Spleen (tissue), 11 donors: ENCODE data around the gene AJAP1. TPM values are rescaled to one million over a fixed set of nuclear protein-coding genes. Genes with fewer than 3 reads are reported as not detected.

ENCODE experiments used
- DNase-seq: peaks from one replicate; pipeline ENCODE4 v3.0.0-alpha.2; 2020
- H3K27ac ChIP-seq, 8 donors: fragments of 200-600 bp; sonication (generic) in 7 of 8; 1 replicate in 4 of 8; 2 replicates in 4 of 8; pipeline versions ENCODE4 v1.5.0 to v1.8.0; 2016 to 2021; ENCODE audit warnings: inconsistent platforms in 4 of 8, mild to moderate bottlenecking in 4 of 8, moderate library complexity in 1 of 8
- H3K27me3 ChIP-seq, 7 donors: fragments of 200-600 bp; sonication (generic) in 6 of 7; replicated peaks in 1 of 7; 1 replicate in 4 of 7; 2 replicates in 3 of 7; pipeline versions ENCODE4 v1.5.0 to v1.8.0; 2016 to 2021; ENCODE audit warnings: inconsistent platforms in 3 of 7, mild to moderate bottlenecking in 1 of 7
- H3K36me3 ChIP-seq, 6 donors: fragments of 200-600 bp; sonication (generic) in 5 of 6; 1 replicate in 4 of 6; 2 replicates in 2 of 6; pipeline versions ENCODE4 v1.5.0 to v1.8.0; 2016 to 2021; ENCODE audit warnings: inconsistent platforms in 2 of 6
- H3K4me1 ChIP-seq, 6 donors: fragments of 200-600 bp; sonication (generic) in 5 of 6; 1 replicate in 3 of 6; 2 replicates in 3 of 6; pipeline versions ENCODE4 v1.5.0 to v1.8.0; 2016 to 2021; ENCODE audit warnings: inconsistent platforms in 3 of 6
- H3K4me3 ChIP-seq, 8 donors: fragments of 200-600 bp; sonication (generic) in 7 of 8; 1 replicate in 4 of 8; 2 replicates in 4 of 8; pipeline versions ENCODE4 v1.5.0 to v1.8.0; 2016 to 2021; ENCODE audit warnings: inconsistent platforms in 4 of 8, mild to moderate bottlenecking in 4 of 8, moderate library complexity in 2 of 8
- H3K9me3 ChIP-seq, 8 donors: fragments of 200-600 bp; sonication (generic) in 7 of 8; 1 replicate in 4 of 8; 2 replicates in 4 of 8; pipeline versions ENCODE4 v1.5.0 to v1.8.0; 2016 to 2021; ENCODE audit warnings: inconsistent platforms in 4 of 8
- CTCF ChIP-seq, 11 experiments: fragments of 200-600 bp in 7 of 11; fragments of 450-650 bp in 4 of 11; sonication (generic) in 4 of 11; IDR thresholded peaks in 8 of 11; conservative IDR thresholded peaks in 3 of 11; 1 replicate in 7 of 11; 2 replicates in 4 of 11; pipeline versions ENCODE4 v1.4.0 to v1.8.0; 2016 to 2021; ENCODE audit warnings: antibody characterized with exemption in 11 of 11, inconsistent platforms in 4 of 11, mild to moderate bottlenecking in 1 of 11
- POLR2A ChIP-seq, 3 donors: fragments of 450-650 bp; IDR thresholded peaks; one replicate each; pipeline ENCODE4 v1.5.1; 2017; ENCODE audit warnings: antibody characterized with exemption in 3 of 3, mild to moderate bottlenecking in 1 of 3
- POLR2AphosphoS5 ChIP-seq, 3 donors: sonication (generic); formaldehyde crosslinking; IDR thresholded peaks; one replicate each; pipeline ENCODE4 v1.5.1; 2017; ENCODE audit warnings: antibody characterized with exemption in 3 of 3
- WGBS, 5 donors: extraction: QIAGEN DNeasy Blood & Tissue Kit in 3 of 5; methylation state at CpG; one replicate each; pipeline versions ENCODE4 v1.1.5 to v1.1.7; 2013 to 2018; 5-methylcytosine and 5-hydroxymethylcytosine counted together
- intact Hi-C: fragments of 100-400 bp; cut with DNase I; formaldehyde crosslinking; loops from one replicate; pipeline ENCODE4 v1.15.0; 2023; ENCODE audit warnings: low total_unique reads
- polyA plus RNA-seq, 3 donors: library from polyadenylated mRNA; stranded (reverse); fragments of 200-250 nt; gene quantifications; one replicate each; pipeline ENCODE4 v1.2.1, GENCODE V29; 2013
- total RNA-seq, 7 donors: library from RNA; depleted of rRNA in 3 of 7; stranded (reverse); fragments of >200 nt in 3 of 7; fragmentation: NEBNext Ultra II Directional in 4 of 7; extraction: Animal tissue kit (Norgen Biotek cat#: 25700) in 4 of 7; gene quantifications; one replicate each; pipeline versions ENCODE4 v1.1.0 to v1.2.1, GENCODE V29; 2016 to 2021
- donor health status: healthy with polysubstance abuse.
- donor health status: DM: no; HTN: no; CAD: no; lungs with moderate emphysema.
- donor health status: DM: no; HTN: no; CAD: no.
- donor health status: Bipolar disorder and iron deficiency.
- donor health status: healthy.
- donor health status: DM: no; HTN: no; CAD: no.
- donor health status: DM: yes; HTN: yes; CAD: no.

AJAP1 gene
- total and polyA plus RNA-seq, 10 donors, result 0.04 to 13.3 (median 2.4) TPM

DNA sequence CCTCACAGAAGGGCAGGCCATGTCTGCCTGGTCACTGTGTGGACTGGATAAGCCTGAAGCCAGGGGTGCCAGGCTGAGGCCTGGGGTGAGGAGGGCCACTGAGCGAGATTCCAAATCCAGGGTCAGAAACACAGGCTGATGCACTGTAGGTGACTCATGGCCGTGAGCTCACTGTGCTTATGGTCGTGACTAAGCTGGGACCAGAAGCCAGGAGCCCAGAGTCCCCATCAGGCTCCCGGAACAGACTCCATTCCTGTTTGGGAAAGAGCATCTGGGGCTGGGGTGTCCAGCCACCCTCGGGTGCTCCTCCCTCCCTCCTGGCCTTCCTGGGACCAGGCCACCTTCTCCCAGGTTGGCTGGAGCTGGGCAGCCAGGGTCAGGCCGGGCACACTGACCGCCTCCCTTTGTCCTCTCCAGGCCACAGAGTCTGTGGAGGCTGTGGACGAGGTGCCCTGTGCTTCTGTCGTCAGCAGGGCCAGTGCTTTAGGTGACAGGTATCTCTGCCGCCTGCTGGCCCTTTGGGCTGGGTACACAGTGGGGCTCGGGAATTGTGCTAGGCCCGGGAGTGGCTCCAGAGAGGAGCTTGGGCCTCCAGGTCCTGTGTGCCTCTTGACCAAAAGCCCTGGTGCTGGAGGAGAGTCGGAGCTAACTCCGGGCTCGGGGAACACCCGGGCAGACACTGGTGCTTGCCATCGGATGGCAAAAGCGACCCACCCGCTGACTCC is 36.7 kb downstream of the AJAP1 start:
- no peak overlapping the region for H3K4me3 ChIP-seq
- DNase-seq, result no peak
- no peaks in the 10 kb centered on the region for H3K4me1 ChIP-seq
- WGBS, 5 donors, result 80 to 86% (median 83%) methylated on average over 16 to 19 of the region's 19 CpGs
- H3K27me3 ChIP-seq, result peaks cover 0 to 4% (median 0%) of the 10 kb centered on the region in 7 donors
- no peak for TF ChIP-seq POLR2A (IDR thresholded peaks at IDR 0.05)
- TF ChIP-seq POLR2AphosphoS5 (IDR thresholded peaks at IDR 0.05), result no peak
- no peak for TF ChIP-seq CTCF (IDR thresholded peaks at IDR 0.05 in 8 of 11, conservative IDR thresholded peaks at IDR 0.05 in 3 of 11)
- H3K9me3 ChIP-seq, result peaks cover 0 to 4% (median 0%) of the 10 kb centered on the region in 8 donors
- H3K27ac ChIP-seq, result no peak overlapping the region
- intact Hi-C loops, result no loop called here
- H3K36me3 ChIP-seq, result no peaks in the 10 kb centered on the region

DNA sequence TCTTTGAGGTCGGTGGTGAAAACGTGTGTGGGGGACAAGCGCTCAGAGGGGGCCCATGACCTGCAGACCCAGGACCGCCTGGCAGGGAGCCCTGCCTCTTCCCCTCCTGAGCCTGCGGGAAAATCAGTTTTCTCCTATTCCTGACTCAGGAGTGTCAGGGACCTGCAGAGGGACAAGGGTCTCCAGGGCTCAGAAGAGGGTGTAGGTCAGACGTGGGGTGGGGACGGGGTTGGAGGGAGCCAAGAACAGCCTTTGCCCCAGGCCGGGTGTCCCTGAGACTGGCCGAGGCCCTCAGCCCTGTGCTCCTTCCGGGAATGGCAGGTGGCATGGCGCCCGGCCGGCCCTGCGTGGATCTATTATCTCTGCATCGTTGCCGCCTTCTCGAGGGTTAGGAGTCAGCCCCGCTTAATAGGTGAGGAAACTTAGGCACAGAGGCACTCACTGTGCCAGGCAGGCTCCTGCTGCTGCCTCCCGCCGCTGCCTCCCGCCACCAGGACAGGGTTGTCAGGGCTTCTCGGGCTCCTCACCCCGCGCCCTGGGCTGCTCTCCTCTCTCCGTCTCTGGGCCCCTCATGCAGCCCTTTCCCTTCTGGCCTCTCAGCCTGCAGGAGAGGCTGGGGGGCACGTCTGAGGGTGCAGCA is 37.5 kb downstream of the AJAP1 start:
- Histone ChIP-seq H3K27me3 (peaks cover 0 to under 1% (median 0%) of the 10 kb centered on the region in 7 donors), H3K4me3 (no peak overlapping the region), H3K36me3 (no peaks in the 10 kb centered on the region), H3K4me1 (no peaks in the 10 kb centered on the region), H3K27ac (no peak overlapping the region), H3K9me3 (peaks cover 0 to 4% (median 0%) of the 10 kb centered on the region in 8 donors)
- 82 to 89% (median 86%) methylated on average over 17 to 26 of the region's 26 CpGs for WGBS, 5 donors
- no peak for TF ChIP-seq POLR2A (IDR thresholded peaks at IDR 0.05)
- TF ChIP-seq POLR2AphosphoS5 (IDR thresholded peaks at IDR 0.05), result no peak
- TF ChIP-seq CTCF (IDR thresholded peaks at IDR 0.05 in 8 of 11, conservative IDR thresholded peaks at IDR 0.05 in 3 of 11), result no peak
- intact Hi-C loops, result no loop called here
- DNase-seq, result no peak

DNA sequence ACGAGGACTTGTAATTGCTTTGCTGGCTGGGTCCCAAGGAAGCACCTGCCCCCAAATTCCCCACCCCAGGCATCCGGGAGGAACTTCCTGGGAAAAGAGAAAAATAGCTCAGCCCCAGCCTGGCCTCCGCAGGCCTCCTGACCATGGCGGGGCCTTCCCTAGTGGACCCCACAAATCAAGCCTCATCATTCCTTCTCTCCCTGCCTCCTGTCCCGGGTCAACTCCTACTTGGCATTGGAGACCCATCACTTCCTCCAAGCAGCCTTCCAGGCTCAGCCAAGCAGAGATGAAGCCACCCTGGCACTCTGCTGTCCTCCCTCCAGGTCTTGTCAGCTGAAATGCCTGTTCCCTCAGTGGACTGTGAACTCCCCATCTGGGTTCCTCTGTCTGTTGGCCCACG is 38.0 kb downstream of the AJAP1 start:
- WGBS, 5 donors, result 64 to 81% (median 69%) methylated on average over 6 of the region's 6 CpGs
- peaks cover 0 to 4% (median 0%) of the 10 kb centered on the region in 8 donors for H3K9me3 ChIP-seq
- intact Hi-C loops, result no loop called here
- H3K27me3 ChIP-seq, result no peaks in the 10 kb centered on the region
- no peak overlapping the region for H3K4me3 ChIP-seq
- no peak for DNase-seq
- no peak overlapping the region for H3K27ac ChIP-seq
- TF ChIP-seq POLR2AphosphoS5 (IDR thresholded peaks at IDR 0.05) (no peak), POLR2A (IDR thresholded peaks at IDR 0.05) (no peak), CTCF (IDR thresholded peaks at IDR 0.05 in 8 of 11, conservative IDR thresholded peaks at IDR 0.05 in 3 of 11) (no peak)
- no peaks in the 10 kb centered on the region for H3K36me3 ChIP-seq
- H3K4me1 ChIP-seq, result no peaks in the 10 kb centered on the region

DNA sequence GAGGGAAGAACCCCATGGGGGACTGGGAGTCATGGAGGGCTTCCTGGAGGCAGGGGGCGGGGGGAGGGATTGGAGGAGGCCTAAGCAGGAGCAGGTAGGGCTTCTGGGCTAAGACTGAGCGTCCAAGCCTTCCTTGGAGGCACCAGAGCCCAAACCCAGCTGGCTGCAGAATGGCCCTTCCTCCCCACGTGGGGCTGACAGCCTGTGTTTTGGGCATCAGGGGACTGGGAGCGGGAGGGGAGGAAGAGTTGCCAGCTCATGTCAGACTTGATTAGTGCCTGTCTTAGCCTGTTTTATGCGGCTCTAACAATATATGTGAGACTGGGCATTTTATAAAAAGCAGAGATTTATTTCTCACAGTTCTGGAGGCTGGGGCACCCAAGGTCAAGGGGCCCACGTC is 38.9 kb downstream of the AJAP1 start:
- intact Hi-C loops, result no loop called here

More for the DNA sequence above, 38.9 kb downstream of the AJAP1 start:
- Histone ChIP-seq H3K9me3 (peaks cover 0 to 4% (median 0%) of the 10 kb centered on the region in 8 donors), H3K27ac (no peak overlapping the region), H3K36me3 (no peaks in the 10 kb centered on the region), H3K4me3 (no peak overlapping the region), H3K4me1 (no peaks in the 10 kb centered on the region), H3K27me3 (no peaks in the 10 kb centered on the region)
- no peak for DNase-seq
- TF ChIP-seq POLR2AphosphoS5 (IDR thresholded peaks at IDR 0.05) (no peak), POLR2A (IDR thresholded peaks at IDR 0.05) (no peak), CTCF (IDR thresholded peaks at IDR 0.05 in 8 of 11, conservative IDR thresholded peaks at IDR 0.05 in 3 of 11) (no peak)
- 62 to 81% (median 72%) methylated on average over 6 of the region's 6 CpGs for WGBS, 5 donors
